A204.1 (cell line): ENCODE data around the gene THUMPD3.

ENCODE experiments used
- FAIRE-seq: peaks from 2 replicates; lab custom pipeline; 2012; peaks lifted over from hg19 to GRCh38; lab: Jason Lieb, UNC

Gene THUMPD3

DNA sequence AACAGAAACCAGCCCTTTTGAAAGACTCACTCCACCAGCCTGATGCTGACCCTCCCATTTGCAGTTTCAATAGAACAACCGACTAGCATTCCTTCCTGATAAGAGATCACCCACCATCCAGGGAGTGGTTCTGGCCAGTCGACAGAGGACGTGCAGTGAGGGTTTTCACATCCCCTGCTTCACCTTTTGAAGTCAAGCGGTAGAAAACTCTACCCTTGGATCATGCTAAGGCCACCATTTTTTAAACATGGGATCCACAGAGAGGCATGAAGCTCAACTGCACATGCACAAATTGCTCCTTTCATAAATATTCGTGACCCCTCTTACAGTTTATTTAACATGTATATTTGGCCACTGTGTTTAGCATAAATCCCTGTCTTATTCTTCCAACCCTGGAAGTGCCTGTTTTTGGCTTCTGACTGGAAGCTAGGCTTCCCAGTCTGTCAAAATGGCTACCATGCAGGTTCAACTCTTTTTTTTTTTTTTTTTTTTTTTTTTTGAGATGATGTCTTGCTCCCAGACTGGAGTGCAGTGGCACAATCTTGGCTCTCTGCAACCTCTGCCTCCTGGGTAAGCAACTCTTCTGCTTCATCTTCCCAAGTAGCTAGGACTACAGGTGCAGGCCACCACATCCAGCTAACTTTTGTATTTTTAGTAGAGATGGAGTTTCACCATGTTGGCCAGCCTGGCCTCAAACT lies 1.0 kb upstream of the THUMPD3 start:
- no peak for FAIRE-seq

DNA sequence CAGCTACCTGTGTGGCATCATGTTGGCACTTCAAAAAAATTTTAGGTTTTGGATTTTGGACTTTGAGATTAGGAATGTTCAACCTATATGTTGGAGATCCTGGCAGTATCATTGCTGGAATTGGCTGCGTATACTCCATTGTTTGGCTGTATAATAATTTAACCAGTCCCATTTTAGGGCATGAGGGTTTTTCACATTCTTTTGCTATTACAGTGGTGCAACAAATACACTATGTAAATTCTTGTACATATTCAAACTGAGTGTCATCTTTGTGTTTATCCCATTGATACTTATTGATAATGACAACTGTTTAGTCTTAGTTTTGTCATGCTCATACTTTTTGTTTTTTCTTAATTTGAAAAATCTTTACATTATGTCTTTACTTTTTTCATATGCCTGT lies 6.7 kb downstream of the THUMPD3 start:
- FAIRE-seq: no peak

DNA sequence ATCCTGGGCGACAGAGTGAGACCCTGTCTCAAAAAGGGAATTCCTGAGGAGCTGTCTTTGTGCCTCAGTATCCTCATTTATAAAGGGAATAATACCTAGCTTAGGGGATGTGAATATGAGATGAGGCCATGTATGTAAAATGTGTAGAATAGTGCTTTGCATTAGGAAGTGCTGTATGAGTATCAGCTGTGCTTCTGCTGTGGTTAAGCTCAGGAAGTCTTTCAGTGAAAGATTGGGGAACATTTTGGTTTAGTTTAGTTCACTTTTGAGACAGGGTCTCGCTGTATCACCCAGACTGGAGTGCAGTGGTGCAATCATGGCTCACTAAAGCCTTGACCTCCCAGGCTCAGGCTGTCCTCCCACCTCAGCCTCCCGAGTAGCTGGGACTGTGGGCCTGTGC lies 10.6 kb downstream of the THUMPD3 start:
- FAIRE-seq: no peak

DNA sequence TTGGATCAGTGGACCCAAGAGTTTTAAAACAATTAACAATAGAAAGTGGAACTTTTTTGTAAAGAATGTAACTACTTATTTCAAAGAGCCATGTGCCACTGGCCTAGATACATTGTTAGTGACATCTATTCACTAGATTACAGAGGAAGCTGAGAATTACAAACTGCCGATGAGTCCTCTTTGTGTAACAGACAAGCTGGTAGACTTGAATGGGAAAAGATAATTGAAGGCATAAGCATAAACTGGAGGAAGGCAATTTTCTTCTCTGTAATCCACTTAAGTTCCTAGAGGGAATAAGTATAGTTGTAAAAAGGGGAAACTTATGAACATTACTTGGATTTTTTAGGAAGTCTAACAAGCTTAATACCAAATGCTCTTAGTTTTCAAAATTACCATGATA lies 15.1 kb downstream of the THUMPD3 start:
- FAIRE-seq: no peak

DNA sequence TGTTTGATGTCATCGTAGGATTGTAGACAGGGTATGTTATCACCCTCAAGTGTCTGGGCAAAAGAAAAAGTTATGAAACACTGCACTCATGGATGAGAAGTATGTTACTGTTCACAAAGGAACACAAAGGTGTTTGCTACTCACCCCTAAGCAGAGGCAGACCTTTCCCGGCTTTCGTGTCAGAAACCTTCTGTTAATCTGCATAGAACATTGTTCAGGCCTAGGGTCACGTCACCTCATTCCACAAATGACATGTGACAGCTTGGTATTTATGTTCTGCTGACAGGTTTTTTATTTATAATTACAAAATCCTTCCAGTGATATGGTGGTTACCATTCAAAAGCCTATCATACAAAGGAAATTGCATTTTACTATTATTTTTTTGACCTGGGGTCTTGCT lies 16.5 kb downstream of the THUMPD3 start:
- FAIRE-seq: no peak

DNA sequence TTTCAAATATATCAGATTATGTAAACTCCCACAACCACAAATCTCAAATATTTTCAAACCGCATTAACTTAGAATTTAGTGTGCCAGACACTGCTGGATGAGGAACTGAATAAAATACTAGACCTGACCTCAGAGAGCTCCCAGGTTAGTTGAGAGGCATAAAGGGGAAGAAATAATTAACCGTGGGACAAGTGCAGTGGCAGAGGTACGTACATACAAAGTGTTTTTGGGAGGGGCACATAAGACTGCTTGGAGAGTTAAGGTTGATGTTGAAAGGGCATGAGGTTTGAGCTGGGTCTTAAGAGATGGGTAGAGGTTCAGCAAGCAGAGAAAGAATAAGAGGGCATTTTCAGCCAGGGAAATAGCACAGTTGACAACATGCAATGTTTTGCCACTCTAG lies 17.2 kb downstream of the THUMPD3 start:
- no peak for FAIRE-seq

DNA sequence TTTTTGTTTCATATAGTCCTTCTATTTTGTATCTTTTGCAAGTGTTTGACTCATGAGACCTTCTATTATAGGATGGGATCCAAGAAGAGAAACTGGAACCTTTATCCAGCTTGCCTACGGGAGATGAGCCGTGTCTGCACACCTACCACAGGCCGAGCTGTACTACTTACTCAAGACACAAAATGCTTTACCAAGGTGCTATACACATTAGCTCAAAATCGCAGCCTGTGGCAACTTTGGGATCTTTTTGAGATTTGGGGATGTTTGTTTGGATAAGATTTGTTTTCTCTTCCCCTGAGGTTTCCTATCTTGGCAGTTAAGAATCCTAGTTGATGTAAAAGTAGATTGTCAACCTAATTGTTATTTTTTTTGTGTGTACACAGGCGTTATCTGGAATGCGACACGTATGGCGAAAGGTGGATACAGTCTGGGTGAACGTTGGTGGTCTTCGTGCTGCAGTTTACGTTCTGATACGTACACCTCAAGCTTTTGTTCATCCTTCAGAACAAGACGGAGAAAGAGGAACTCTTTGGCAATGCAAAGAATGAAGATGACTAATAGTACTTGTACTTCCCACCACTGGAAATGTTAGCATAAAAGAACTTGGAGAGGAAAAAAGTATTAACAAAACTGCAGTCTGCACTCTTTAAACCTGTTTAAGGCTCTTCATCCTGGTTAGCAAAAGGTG lies 21.4 kb downstream of the THUMPD3 start:
- no peak for FAIRE-seq

DNA sequence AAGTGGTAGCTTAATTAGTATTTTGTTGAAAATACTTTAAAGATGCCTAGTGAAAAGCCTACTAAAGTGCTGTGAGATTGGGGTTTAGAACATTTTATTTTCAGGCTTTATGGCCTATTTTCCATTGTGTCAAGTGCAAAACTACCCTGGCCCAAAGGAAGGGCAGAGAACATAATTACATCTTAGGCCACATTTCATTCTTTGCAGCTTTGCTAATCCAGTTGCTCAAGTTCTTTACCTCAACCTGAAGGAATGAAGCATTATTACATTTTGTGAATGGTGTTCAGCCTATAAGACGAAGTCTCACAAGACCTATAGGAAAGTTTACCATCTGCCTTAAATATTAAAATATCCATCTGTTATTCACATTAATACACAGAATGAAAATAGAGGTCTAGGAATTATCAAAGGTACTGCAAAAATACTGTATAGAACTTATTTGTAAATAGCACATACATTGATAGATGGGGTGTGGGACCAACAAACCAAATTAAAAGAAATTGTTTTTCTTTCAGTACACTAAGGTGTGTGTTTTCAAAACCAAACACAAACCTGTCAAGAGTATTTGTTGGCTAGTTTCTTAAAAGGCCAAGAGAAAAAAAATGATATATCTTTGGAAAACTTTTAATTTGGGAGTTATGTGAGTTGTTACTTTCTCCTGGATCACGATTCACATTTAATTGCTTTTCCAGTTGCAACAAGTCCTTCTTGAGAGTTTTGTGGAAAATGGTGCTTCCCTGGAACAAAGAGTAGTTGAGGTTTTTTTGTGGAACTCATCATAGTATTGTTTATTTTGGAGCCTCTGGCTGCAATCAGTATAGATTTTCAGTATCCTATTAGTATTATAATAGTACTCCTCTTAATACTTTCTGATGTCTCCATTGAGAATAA lies 22.6 kb downstream of the THUMPD3 start:
- FAIRE-seq: no peak

DNA sequence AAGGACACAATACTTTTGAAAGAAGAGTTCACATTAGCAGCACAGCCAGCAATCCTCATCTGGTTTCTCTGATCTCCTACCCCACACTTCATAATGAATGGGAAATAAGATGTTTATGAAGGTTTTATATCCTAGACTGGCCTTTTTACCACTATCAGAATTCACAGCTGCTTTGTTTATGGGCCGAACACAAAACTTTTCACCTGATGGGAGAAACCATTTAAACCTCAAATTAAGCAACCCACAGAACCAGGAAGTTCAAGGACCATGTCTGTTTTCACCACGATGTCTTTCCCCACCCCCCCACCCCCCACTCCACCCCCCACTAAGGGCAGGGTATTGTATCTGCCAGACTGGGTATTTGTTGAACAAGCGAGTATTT lies 23.2 kb downstream of the THUMPD3 start:
- no peak for FAIRE-seq

DNA sequence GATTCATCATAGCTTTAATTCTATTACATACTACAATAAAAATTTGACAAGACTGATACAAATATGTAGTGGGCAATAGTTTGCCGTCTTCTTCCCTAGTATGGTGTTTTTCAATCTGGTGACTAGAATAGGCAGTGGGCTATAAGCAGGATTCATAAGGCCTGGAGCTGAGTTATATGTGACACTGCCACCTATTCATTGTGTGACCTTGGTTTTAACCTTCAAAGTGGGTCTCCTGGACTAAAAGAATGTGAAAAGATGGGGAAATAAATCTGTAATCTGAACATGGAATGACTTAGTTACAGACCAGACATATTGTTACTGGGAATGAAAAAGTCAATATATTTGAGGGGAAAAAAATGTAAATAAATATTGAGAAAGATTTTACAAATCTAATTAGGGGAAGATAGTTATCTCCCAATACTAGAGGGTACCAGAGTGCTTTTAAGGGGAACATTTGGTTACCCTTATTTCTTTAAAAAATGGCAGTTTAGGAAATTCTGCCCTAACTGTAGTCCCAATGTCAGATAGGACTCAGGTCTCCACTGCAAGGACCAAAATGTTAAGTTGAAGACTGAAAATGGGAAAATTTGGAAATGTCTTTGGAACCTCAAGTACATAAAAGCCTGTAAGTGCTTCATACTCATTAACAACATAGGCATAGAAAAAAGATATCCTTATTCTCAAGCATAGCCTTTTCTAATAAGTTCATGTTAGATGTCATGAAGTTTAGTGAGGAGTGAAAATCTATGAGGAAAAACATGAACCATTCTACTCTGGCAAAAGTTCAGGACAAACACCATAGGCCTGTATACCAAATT lies 23.9 kb downstream of the THUMPD3 start:
- no peak for FAIRE-seq

DNA sequence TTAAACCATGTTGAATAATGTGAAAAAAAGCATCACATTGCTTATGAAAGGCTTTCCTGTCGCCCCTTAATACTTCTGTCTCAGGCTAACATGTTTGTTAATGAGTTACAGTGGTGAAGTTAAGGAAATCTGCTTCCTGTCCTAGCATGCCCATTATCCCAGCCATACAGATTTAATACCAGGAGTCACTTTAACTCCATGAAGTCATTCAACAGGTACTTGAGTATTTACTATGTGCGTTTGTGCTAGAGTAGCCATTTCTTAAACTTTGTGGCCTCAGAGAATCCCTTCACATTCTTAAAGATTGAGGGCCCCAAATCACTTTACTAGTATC lies 24.4 kb downstream of the THUMPD3 start:
- no peak for FAIRE-seq

DNA sequence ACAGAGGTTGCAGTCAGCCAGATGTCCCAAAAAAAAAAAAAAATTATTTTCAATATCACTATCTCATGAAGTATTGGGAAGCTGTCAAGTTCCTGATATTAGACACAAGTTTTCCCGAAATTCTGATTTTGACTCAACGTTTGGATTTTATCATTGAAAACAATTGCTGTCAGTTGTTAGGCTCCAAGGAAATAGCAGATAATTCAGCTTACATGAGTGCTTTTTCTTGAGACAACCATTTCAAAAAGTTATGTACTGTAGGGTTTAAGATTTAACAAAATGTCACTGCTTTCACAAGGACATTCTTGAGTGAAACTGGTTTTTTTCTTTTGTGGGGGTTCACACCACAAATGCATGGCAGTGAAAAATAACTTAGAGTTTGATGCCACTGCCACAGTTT lies 25.3 kb downstream of the THUMPD3 start:
- FAIRE-seq: no peak

DNA sequence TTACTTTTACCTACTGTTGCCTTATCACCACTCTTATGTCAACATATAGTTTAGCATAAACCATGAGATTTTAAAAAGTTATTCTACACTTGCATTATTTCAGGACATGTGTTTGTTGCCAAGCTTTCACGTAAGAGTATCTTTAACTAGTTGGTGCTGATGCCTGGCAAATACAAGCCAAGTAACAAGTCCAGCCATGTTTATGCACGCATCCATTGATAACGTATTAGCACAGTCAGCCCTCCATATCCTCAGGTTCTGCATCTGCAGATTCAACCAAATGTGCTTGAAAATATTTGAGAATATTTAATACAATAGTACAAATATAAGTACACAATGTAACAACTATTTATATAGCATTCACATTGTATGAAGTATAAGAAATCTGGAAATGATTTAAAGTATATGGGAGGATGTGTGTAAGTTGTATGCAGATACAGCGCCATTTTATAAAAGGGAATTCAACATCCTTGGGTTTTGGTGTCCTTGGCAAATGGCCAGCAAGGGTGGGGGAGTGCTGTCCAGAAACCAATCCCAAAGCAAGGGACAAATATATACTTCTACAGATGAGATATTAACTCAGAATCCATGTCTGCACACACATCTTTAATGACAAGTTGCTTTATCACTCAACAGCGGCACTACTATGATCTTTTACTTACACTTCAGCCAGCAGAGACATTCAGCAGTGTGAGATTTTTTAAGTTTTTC lies 25.9 kb downstream of the THUMPD3 start:
- FAIRE-seq: no peak

DNA sequence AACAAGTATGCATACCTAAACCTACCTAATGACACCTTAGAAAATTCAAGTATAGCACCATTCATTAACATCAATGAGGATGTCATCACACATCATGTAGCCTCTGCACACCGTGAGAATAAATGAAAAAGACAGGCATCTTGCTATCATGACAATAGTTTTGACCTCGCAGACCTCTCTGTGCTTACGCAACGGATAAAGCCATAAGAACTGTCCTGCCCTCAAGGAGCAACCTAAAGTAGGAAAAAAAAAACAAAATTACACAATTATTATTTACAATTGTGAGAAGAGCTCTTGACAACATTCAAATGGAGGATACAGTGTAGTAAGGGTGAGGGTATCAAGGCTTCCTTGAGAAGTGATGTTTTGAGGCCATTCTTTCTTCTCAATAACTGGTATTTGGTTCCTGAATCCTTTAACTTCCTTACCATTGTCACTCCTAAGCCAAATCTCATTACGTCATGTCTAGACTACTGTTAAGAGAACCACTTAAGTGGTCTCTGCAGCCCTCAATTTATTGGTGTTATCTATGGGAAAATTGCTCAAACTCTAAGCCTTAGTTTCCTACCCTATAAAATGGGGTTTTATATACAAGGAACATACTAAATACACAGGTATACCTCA lies 27.5 kb downstream of the THUMPD3 start:
- no peak for FAIRE-seq

DNA sequence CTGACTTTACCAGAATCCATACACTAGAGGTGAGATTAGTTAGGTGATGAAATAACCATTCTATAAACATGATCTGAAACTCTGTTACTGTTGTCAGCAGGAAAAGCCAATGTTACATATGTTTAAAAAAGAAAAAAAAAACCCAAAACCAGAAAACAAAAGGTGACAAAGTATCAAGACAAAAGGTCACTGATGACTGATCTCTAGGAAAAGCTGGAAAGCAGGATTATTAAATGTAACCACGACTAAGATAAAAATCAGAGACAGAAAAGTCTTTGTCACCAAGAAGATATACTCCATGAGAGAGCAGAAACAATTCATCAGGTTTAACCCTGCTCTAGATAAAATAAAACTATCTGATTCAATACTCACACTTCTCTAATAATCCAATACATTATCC lies 29.2 kb downstream of the THUMPD3 start:
- FAIRE-seq: no peak

DNA sequence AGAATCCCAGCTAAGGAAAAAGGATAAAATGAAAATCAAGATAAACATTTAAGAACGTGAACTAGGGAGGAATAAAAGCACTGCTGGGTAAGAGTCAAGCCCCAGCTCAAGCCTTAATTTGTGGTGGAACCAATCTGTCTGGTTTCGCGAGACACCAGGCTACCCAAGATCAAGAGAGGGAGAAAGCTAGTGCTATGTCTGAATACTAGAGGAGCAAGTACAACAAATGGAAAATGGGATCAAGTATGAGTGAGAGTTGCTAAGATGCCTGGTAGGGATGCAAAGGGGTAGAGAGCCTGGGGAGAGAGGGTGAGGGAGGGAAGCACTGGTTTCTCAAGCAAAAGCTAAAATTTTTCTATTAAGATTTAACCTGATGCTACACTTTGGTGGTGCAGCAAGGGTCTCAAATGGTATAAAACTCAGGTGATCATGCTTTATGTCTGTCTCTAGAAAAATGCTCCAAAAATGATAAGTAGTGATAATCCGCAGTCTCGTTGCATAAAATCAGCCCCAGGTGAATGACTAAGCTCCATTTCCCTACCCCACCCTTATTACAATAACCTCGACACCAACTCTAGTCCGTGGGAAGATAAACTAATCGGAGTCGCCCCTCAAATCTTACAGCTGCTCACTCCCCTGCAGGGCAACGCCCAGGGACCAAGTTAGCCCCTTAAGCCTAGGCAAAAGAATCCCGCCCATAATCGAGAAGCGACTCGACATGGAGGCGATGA lies 32.9 kb downstream of the THUMPD3 start:
- no peak for FAIRE-seq

DNA sequence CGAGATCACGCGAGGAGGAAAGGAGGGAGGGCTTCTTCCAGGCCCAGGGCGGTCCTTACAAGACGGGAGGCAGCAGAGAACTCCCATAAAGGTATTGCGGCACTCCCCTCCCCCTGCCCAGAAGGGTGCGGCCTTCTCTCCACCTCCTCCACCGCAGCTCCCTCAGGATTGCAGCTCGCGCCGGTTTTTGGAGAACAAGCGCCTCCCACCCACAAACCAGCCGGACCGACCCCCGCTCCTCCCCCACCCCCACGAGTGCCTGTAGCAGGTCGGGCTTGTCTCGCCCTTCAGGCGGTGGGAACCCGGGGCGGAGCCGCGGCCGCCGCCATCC lies 33.4 kb downstream of the THUMPD3 start:
- FAIRE-seq: peak; percentile 14

DNA sequence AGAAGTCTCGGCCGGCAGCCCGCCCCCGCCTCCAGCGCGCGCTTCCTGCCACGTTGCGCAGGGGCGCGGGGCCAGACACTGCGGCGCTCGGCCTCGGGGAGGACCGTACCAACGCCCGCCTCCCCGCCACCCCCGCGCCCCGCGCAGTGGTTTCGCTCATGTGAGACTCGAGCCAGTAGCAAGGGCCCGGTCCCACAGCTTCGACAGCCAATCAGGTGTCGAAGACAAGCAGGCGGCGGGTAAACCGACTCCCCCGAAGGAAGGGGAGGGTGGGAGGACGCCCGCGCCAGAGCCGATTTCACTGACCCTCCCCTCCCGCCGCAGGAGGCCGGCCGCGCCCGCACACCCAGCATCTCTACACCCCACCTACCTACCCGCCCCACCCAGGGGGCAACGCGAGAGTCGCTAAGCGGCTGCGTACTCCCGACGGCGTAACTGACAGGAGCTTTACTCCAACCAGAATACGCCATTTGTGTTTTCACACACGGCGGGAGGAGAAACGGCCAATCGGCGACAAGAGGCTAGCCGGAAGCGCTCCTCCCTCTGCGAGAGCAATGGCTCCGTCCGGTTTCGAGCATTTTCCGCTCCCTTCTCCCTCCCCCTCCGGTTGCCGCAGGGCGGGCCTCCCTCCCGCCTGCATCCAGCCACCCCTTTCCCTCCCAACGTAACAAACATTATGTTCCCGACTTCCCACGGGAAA lies 33.9 kb downstream of the THUMPD3 start:
- FAIRE-seq: peak; percentile 90

DNA sequence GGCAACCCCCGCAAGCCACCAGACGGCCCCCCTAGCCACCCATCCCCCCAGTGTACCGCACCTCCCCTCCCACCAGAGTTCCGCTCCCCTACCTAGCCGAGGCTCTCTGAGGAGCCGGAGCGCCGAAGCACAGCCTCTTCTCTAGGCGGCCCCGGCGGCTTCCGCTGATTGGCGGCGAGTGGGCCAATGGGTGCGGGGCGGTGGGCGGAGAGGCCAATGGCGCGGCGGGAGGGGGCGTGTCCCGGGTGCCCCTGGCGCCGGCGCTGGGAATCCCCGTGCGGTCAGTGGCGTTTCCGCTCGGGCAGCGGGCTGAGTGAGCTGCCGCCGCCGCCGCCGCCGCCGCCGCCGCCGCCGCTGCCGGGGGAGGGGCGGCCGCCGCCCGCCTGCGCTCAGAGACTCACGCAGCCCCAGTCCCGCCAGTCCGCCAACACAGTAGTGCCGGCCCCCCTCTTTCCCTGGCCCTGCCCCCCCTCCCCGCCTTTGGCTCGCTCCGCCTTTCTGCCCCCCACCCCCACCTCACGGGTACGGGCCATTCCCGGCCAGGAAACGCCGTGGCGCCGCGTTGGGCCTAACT lies 34.6 kb downstream of the THUMPD3 start, which contains the start of gene SETD5:
Gene SETD5, plus strand, starts transcription at position 284 of the 574 bp plus-strand sequence. CDS start 31,324 bp downstream, outside the sequence.
- FAIRE-seq: no peak
